Activated B cell treated with CpG ODN at 0.5 μM for 24 hours (primary cell): ENCODE measurements around the gene BANF1. TPM values are rescaled to one million over a fixed set of nuclear protein-coding genes. Genes with fewer than 3 reads are reported as not detected.

ENCODE experiments used
- ATAC-seq: fragments of 200-7000 bp; cut with Tn5 transposase; one replicate; pipeline ENCODE4 v1.10.0; 2021; ENCODE audit warnings: low read depth, mild to moderate bottlenecking, moderate library complexity
- CTCF ChIA-PET: fragments of 350-600 bp; sonication (Branson Sonifier 250); formaldehyde crosslinking; loops from one replicate; lab custom pipeline; 2021; ENCODE audit warnings: antibody characterized with exemption; lab: Charles Lee
- POLR2A ChIA-PET: fragments of 350-600 bp; sonication (Branson Sonifier 250); formaldehyde crosslinking; loops from one replicate; lab custom pipeline; 2021; ENCODE audit warnings: antibody characterized with exemption; lab: Charles Lee
- DNase-seq: peaks from one replicate; pipeline ENCODE4 v3.0.0; 2022
- H3K27ac Mint-ChIP-seq: one replicate; pipeline ENCODE4 v1.8.0; 2020; ENCODE audit warnings: mixed read lengths
- H3K27me3 Mint-ChIP-seq: one replicate; pipeline ENCODE4 v1.8.0; 2021; ENCODE audit warnings: mixed read lengths
- H3K36me3 Mint-ChIP-seq: one replicate; pipeline ENCODE4 v1.8.0; 2021; ENCODE audit warnings: low read depth, mixed read lengths
- H3K4me1 Mint-ChIP-seq: one replicate; pipeline ENCODE4 v1.8.0; 2021; ENCODE audit warnings: mixed read lengths
- H3K4me3 Mint-ChIP-seq: one replicate; pipeline ENCODE4 v1.8.0; 2020; ENCODE audit warnings: mild to moderate bottlenecking, mixed read lengths
- H3K9me3 Mint-ChIP-seq: one replicate; pipeline ENCODE4 v1.8.0; 2020; ENCODE audit warnings: mixed read lengths
- CTCF ChIP-seq: fragments of 200-600 bp; IDR thresholded peaks from one replicate; pipeline ENCODE4 v1.8.0; 2022; ENCODE audit warnings: antibody characterized with exemption, mild to moderate bottlenecking
- intact Hi-C: fragments of 100-400 bp; cut with micrococcal nuclease; formaldehyde crosslinking; loops from one replicate; pipeline ENCODE4 v1.15.1; 2024
- total RNA-seq: library from RNA; stranded (reverse); gene quantifications from 2 replicates; pipeline ENCODE4 v1.2.3, GENCODE V29; 2022

BANF1 gene
- total RNA-seq, 1 donor from 2014 or later: 228 TPM

- Mint-ChIP-seq H3K4me1 (no peaks in the 10 kb centered on the region), H3K9me3 (no peaks in the 10 kb centered on the region), H3K36me3 (peaks cover 71% of the 10 kb centered on the region), H3K4me3 (no peak overlapping the region), H3K27me3 (no peaks in the 10 kb centered on the region), H3K27ac (no peak overlapping the region)
- ATAC-seq: no peak
- no peak for DNase-seq
- intact Hi-C loops: no loop called here
- ChIA-PET CTCF (interaction anchor here (1.1 kb wide), 1 partner anchor 87 kb away, joined by 4 read pairs; no protein-coding TSS in a partner anchor), POLR2A (interaction anchor here (0.6 to 0.7 kb wide), 2 partner anchors 317 to 322 kb away, joined by 3 read pairs; partner anchors contain the start of gene YIF1A)
- TF ChIP-seq CTCF: no peak
These were observed 30.2 kb upstream of the BANF1 start for GRCh38 chr11:65972116-65972515.

GRCh38 chr11:65973439-65974110 lies 28.7 kb upstream of the BANF1 start:
- no peaks in the 10 kb centered on the region for H3K9me3 Mint-ChIP-seq
- H3K27ac Mint-ChIP-seq: no peak overlapping the region
- H3K27me3 Mint-ChIP-seq: no peaks in the 10 kb centered on the region
- CTCF ChIA-PET: no interaction called here
- no peak for ATAC-seq
- DNase-seq: no peak
- POLR2A ChIA-PET: no interaction called here
- TF ChIP-seq CTCF: no peak
- peaks cover 68% of the 10 kb centered on the region for H3K36me3 Mint-ChIP-seq
- H3K4me3 Mint-ChIP-seq: no peak overlapping the region
- no peaks in the 10 kb centered on the region for H3K4me1 Mint-ChIP-seq
- intact Hi-C loops: no loop called here

GRCh38 chr11:65975771-65976170 lies 26.5 kb upstream of the BANF1 start:
- TF ChIP-seq CTCF: no peak
- no peak overlapping the region for H3K4me3 Mint-ChIP-seq
- POLR2A ChIA-PET: interaction anchor here (0.6 kb wide), 2 partner anchors 85 to 131 kb away, joined by 3 to 5 read pairs; no protein-coding TSS in a partner anchor
- H3K4me1 Mint-ChIP-seq: no peaks in the 10 kb centered on the region
- H3K27me3 Mint-ChIP-seq: no peaks in the 10 kb centered on the region
- CTCF ChIA-PET: no interaction called here
- intact Hi-C loops: no loop called here
- DNase-seq (no peak), ATAC-seq (no peak)
- peaks cover 65% of the 10 kb centered on the region for H3K36me3 Mint-ChIP-seq
- no peaks in the 10 kb centered on the region for H3K9me3 Mint-ChIP-seq
- H3K27ac Mint-ChIP-seq: no peak overlapping the region

GRCh38 chr11:65976216-65977176 lies 25.8 kb upstream of the BANF1 start:
- H3K27ac Mint-ChIP-seq: no peak overlapping the region
- ChIA-PET CTCF (no interaction called here), POLR2A (interaction anchor here (0.6 kb wide), 1 partner anchor 132 kb away, joined by 5 read pairs; no protein-coding TSS in a partner anchor)
- no peaks in the 10 kb centered on the region for H3K9me3 Mint-ChIP-seq
- ATAC-seq: no peak
- no peaks in the 10 kb centered on the region for H3K27me3 Mint-ChIP-seq
- no peaks in the 10 kb centered on the region for H3K4me1 Mint-ChIP-seq
- intact Hi-C loops: no loop called here
- no peak for DNase-seq
- no peak overlapping the region for H3K4me3 Mint-ChIP-seq
- H3K36me3 Mint-ChIP-seq: peaks cover 65% of the 10 kb centered on the region
- no peak for TF ChIP-seq CTCF
